HepG2 (cell line): ENCODE data around the gene SMIM1. TPM values are rescaled to one million over a fixed set of nuclear protein-coding genes. Genes with fewer than 3 reads are reported as not detected.

ENCODE experiments used
- ARNT ChIP-seq: fragments of 450-650 bp; IDR thresholded peaks from 2 replicates; pipeline ENCODE4 v1.6.1; 2017
- GLI4 ChIP-seq: sonication (generic); formaldehyde crosslinking; IDR thresholded peaks from 2 replicates; pipeline ENCODE4 v1.5.1; 2020; ENCODE audit warnings: missing genetic modification reagents, mild to moderate bottlenecking, moderate library complexity, borderline replicate concordance
- HMGA1 ChIP-seq: sonication (generic); formaldehyde crosslinking; conservative IDR thresholded peaks from 2 replicates; pipeline ENCODE4 v1.4.0; 2020; ENCODE audit warnings: missing genetic modification reagents
- HNF4G ChIP-seq, 2 experiments: sonication (generic) in 1 of 2; formaldehyde crosslinking in 1 of 2; IDR thresholded peaks; 2 replicates each; pipeline versions ENCODE4 v1.4.0 to v1.6.1; 2011 to 2020; ENCODE audit warnings: borderline replicate concordance in 2 of 2, low read depth in 2 of 2, mild to moderate bottlenecking in 2 of 2, low read length in 1 of 2, missing genetic modification reagents in 1 of 2, moderate library complexity in 1 of 2
- JARID2 ChIP-seq: sonication (generic); formaldehyde crosslinking; IDR thresholded peaks from 2 replicates; pipeline ENCODE4 v1.8.1; 2023; ENCODE audit warnings: missing genetic modification reagents, inconsistent platforms; ENCODE audit not compliant: insufficient replicate concordance
- KDM2A ChIP-seq: sonication (generic); formaldehyde crosslinking; IDR thresholded peaks from 2 replicates; pipeline ENCODE4 v1.4.0; 2020; ENCODE audit warnings: low read depth, missing genetic modification reagents, borderline replicate concordance
- LCORL ChIP-seq, 2 experiments: fragments of 450-650 bp in 1 of 2; sonication (generic) in 1 of 2; formaldehyde crosslinking in 1 of 2; IDR thresholded peaks; 2 replicates each; pipeline versions ENCODE4 v1.5.0 to v1.6.1; 2017 to 2020; ENCODE audit warnings: antibody characterized with exemption in 1 of 2, missing genetic modification reagents in 1 of 2
- RORA ChIP-seq: sonication (generic); formaldehyde crosslinking; IDR thresholded peaks from 2 replicates; pipeline ENCODE4 v1.5.0; 2020; ENCODE audit warnings: mild to moderate bottlenecking, missing genetic modification reagents, moderate library complexity
- STAT5B ChIP-seq: sonication (generic); formaldehyde crosslinking; IDR thresholded peaks from 2 replicates; pipeline ENCODE4 v1.4.0; 2020; ENCODE audit warnings: missing genetic modification reagents
- ZKSCAN5 ChIP-seq: sonication (generic); formaldehyde crosslinking; IDR thresholded peaks from 2 replicates; pipeline ENCODE4 v1.5.1; 2020; ENCODE audit warnings: mild to moderate bottlenecking, missing genetic modification reagents
- ZNF263 ChIP-seq: sonication (generic); formaldehyde crosslinking; IDR thresholded peaks from 2 replicates; pipeline ENCODE4 v1.4.0; 2020; ENCODE audit warnings: missing genetic modification reagents
- ZNF431 ChIP-seq: sonication (generic); formaldehyde crosslinking; IDR thresholded peaks from 2 replicates; pipeline ENCODE4 v1.9.0; 2022; ENCODE audit warnings: missing genetic modification reagents, low read depth, mild to moderate bottlenecking, borderline replicate concordance
- ZNF607 ChIP-seq: sonication (generic); formaldehyde crosslinking; IDR thresholded peaks from 2 replicates; pipeline ENCODE4 v1.5.1; 2020; ENCODE audit warnings: missing genetic modification reagents, mild to moderate bottlenecking, borderline replicate concordance
- ZNF713 ChIP-seq: sonication (generic); formaldehyde crosslinking; IDR thresholded peaks from 2 replicates; pipeline ENCODE4 v1.4.0; 2020; ENCODE audit warnings: mild to moderate bottlenecking, missing genetic modification reagents
- polyA plus RNA-seq, 8 experiments: library from polyadenylated mRNA; depleted of rRNA in 3 of 8; stranded (reverse) in 7 of 8; unstranded in 1 of 8; fragments of >200 nt; fragmentation: Illumina TruSeq in 4 of 8; extraction: Trizol in 4 of 8; gene quantifications; 2 replicates each; pipeline versions ENCODE4 v1.2.1 to v1.2.3, GENCODE V29; 2011 to 2016; ENCODE audit warnings: low read depth in 4 of 8, missing spikeins in 1 of 8, mixed read lengths in 1 of 8; ENCODE audit not compliant: insufficient read depth in 1 of 8
- total RNA-seq, 5 experiments: library from RNA; depleted of rRNA; stranded (reverse); fragments of >200 nt; fragmentation: Illumina TruSeq; extraction: Trizol; gene quantifications; 2 replicates each; pipeline ENCODE4 v1.2.3, GENCODE V29; 2016; ENCODE audit warnings: low read depth in 1 of 5
- TF ChIP-seq, protein P1 (sequence below): sonication (generic); formaldehyde crosslinking; IDR thresholded peaks from 2 replicates; pipeline ENCODE4 v1.4.0; 2020; ENCODE audit warnings: missing genetic modification reagents
- TF ChIP-seq, protein P2 (sequence below): sonication (generic); formaldehyde crosslinking; IDR thresholded peaks from 2 replicates; pipeline ENCODE4 v1.4.0; 2020; ENCODE audit warnings: missing genetic modification reagents, borderline replicate concordance
- TF ChIP-seq, protein P3 (sequence below): sonication (generic); formaldehyde crosslinking; conservative IDR thresholded peaks from 2 replicates; pipeline ENCODE4 v1.4.0; 2020; ENCODE audit warnings: missing genetic modification reagents

The SMIM1 gene
- total and polyA plus RNA-seq, 2 of the 13 experiments (the other 11 are each of a cell fraction or from before 2014, with no cell fraction given) = 12.4 to 56.3 TPM

DNA sequence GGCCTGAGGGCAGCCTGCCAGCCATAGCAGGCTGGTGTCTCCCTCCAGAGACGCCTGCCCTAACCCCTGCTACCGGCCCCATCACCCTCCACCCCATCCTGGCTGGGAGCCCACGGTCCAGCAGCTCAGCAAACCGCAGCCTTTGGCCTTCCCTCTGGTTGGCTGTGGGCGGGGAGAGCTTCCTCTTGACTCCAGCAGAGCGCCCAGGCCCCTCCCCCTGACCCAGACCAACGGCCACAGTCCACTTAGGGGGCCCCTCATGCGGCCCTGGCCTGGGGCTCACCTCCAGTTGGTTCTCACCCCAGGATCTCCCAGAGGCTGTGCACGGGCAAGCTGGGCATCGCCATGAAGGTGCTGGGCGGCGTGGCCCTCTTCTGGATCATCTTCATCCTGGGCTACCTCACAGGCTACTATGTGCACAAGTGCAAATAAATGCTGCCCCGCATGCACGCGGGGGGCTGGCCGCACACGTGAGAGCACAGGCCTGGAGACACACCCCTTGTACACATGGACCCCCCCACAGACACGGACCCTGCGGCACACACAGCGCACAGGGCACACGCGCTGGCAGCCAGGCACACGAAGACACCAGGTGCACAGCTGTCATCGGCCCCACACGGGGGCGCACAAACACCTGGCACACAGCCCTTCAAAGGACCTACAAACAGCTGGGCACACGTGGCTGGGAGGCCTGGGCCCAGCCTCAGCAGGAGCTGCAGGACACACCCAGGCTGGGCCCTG is 3.1 kb downstream of the SMIM1 start (continued):
- TF ChIP-seq, protein P1, sequence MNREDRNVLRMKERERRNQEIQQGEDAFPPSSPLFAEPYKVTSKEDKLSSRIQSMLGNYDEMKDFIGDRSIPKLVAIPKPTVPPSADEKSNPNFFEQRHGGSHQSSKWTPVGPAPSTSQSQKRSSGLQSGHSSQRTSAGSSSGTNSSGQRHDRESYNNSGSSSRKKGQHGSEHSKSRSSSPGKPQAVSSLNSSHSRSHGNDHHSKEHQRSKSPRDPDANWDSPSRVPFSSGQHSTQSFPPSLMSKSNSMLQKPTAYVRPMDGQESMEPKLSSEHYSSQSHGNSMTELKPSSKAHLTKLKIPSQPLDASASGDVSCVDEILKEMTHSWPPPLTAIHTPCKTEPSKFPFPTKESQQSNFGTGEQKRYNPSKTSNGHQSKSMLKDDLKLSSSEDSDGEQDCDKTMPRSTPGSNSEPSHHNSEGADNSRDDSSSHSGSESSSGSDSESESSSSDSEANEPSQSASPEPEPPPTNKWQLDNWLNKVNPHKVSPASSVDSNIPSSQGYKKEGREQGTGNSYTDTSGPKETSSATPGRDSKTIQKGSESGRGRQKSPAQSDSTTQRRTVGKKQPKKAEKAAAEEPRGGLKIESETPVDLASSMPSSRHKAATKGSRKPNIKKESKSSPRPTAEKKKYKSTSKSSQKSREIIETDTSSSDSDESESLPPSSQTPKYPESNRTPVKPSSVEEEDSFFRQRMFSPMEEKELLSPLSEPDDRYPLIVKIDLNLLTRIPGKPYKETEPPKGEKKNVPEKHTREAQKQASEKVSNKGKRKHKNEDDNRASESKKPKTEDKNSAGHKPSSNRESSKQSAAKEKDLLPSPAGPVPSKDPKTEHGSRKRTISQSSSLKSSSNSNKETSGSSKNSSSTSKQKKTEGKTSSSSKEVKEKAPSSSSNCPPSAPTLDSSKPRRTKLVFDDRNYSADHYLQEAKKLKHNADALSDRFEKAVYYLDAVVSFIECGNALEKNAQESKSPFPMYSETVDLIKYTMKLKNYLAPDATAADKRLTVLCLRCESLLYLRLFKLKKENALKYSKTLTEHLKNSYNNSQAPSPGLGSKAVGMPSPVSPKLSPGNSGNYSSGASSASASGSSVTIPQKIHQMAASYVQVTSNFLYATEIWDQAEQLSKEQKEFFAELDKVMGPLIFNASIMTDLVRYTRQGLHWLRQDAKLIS (CRISPR knock-in tag) = no peak
- TF ChIP-seq HMGA1 (CRISPR knock-in tag) = no peak
- TF ChIP-seq RORA (CRISPR knock-in tag) = no peak
- no peak for TF ChIP-seq LCORL (IDR thresholded peaks at IDR 0.05)
- TF ChIP-seq LCORL (CRISPR knock-in tag; IDR thresholded peaks at IDR 0.05) = peak; percentile 59
- no peak for TF ChIP-seq ARNT
- TF ChIP-seq ZNF431 (CRISPR knock-in tag) = peak; percentile 54; the same call in 1 of the 2 replicates
- 0 out of 2 replicates have a peak, but pooled peaks have one; percentile 79 for TF ChIP-seq ZNF713 (CRISPR knock-in tag)
- TF ChIP-seq ZNF607 = peak; percentile 89
- TF ChIP-seq, protein P2, sequence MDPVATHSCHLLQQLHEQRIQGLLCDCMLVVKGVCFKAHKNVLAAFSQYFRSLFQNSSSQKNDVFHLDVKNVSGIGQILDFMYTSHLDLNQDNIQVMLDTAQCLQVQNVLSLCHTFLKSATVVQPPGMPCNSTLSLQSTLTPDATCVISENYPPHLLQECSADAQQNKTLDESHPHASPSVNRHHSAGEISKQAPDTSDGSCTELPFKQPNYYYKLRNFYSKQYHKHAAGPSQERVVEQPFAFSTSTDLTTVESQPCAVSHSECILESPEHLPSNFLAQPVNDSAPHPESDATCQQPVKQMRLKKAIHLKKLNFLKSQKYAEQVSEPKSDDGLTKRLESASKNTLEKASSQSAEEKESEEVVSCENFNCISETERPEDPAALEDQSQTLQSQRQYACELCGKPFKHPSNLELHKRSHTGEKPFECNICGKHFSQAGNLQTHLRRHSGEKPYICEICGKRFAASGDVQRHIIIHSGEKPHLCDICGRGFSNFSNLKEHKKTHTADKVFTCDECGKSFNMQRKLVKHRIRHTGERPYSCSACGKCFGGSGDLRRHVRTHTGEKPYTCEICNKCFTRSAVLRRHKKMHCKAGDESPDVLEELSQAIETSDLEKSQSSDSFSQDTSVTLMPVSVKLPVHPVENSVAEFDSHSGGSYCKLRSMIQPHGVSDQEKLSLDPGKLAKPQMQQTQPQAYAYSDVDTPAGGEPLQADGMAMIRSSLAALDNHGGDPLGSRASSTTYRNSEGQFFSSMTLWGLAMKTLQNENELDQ (CRISPR knock-in tag) = peak; percentile 59; the same call in 1 of the 2 replicates
- peak; percentile 71 for TF ChIP-seq HNF4G (IDR thresholded peaks at IDR 0.05; ENCODE audit: borderline replicate concordance, low read depth, low read length)
- 0 out of 2 replicates have a peak, but pooled peaks have one; percentile 16 for TF ChIP-seq HNF4G (CRISPR knock-in tag; IDR thresholded peaks at IDR 0.05; ENCODE audit: borderline replicate concordance, low read depth)
- no peak for TF ChIP-seq STAT5B (CRISPR knock-in tag)
- TF ChIP-seq ZKSCAN5 (CRISPR knock-in tag) = peak; percentile 80
- peak; percentile 58; the same call in 1 of the 2 replicates for TF ChIP-seq ZNF263 (CRISPR knock-in tag)
- peak; percentile 69 for TF ChIP-seq KDM2A
- no peak; the same call in 1 of the 2 replicates for TF ChIP-seq GLI4 (CRISPR knock-in tag)
- TF ChIP-seq, protein P3, sequence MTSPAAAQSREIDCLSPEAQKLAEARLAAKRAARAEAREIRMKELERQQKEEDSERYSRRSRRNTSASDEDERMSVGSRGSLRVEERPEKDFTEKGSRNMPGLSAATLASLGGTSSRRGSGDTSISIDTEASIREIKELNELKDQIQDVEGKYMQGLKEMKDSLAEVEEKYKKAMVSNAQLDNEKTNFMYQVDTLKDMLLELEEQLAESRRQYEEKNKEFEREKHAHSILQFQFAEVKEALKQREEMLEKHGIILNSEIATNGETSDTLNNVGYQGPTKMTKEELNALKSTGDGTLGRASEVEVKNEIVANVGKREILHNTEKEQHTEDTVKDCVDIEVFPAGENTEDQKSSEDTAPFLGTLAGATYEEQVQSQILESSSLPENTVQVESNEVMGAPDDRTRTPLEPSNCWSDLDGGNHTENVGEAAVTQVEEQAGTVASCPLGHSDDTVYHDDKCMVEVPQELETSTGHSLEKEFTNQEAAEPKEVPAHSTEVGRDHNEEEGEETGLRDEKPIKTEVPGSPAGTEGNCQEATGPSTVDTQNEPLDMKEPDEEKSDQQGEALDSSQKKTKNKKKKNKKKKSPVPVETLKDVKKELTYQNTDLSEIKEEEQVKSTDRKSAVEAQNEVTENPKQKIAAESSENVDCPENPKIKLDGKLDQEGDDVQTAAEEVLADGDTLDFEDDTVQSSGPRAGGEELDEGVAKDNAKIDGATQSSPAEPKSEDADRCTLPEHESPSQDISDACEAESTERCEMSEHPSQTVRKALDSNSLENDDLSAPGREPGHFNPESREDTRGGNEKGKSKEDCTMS (CRISPR knock-in tag) = no peak
- peak; percentile 65 for TF ChIP-seq JARID2 (CRISPR knock-in tag)
